Caco-2 (cell line): Measurements from ENCODE around the gene RRAGC. TPM values are rescaled to one million over a fixed set of nuclear protein-coding genes. Genes with fewer than 3 reads are reported as not detected.

Source experiments
- BruUV-seq: library from RNA; stranded (reverse); fragments of 400-500 nt; replicated peaks from 2 replicates; lab custom pipeline; 2021; lab: Mats Ljungman, UMichigan
- CTCF ChIA-PET: fragments of 300-600 bp; sonication (Branson Sonifier 250); formaldehyde crosslinking; loops from one replicate; lab custom pipeline; 2022; ENCODE audit warnings: antibody characterized with exemption; lab: Charles Lee
- POLR2A ChIA-PET: fragments of 300-600 bp; sonication (Branson Sonifier 250); formaldehyde crosslinking; loops from one replicate; lab custom pipeline; 2022; ENCODE audit warnings: antibody characterized with exemption; lab: Charles Lee
- DNase-seq, 2 experiments: peaks; one replicate each; pipeline versions ENCODE4 v3.0.0 to v3.0.0-alpha.2; 2020 to 2022
- H3K27me3 ChIP-seq: replicated peaks from 2 replicates; pipeline ENCODE4 v1.6.0; 2011; ENCODE audit warnings: low read length; ENCODE audit not compliant: control insufficient read depth, insufficient read depth
- H3K36me3 ChIP-seq: 2 replicates; pipeline ENCODE4 v1.5.1; 2011; ENCODE audit warnings: low read length; ENCODE audit not compliant: control insufficient read depth, insufficient read depth
- H3K4me1 ChIP-seq: fragments of 250-450 bp; sonication (Bioruptor Pico); 2 replicates; pipeline ENCODE4 v1.5.1; 2020; ENCODE audit warnings: mild to moderate bottlenecking
- H3K4me3 ChIP-seq: 2 replicates; pipeline ENCODE4 v1.5.1; 2011; ENCODE audit warnings: low read depth, mild to moderate bottlenecking, control low read depth, low read length
- H3K9me3 ChIP-seq: fragments of 250-450 bp; sonication (Bioruptor Pico); 2 replicates; pipeline ENCODE4 v1.5.1; 2020; ENCODE audit warnings: mild to moderate bottlenecking, moderate library complexity
- H3K27ac Mint-ChIP-seq: one replicate; pipeline ENCODE4 v1.8.0; 2022; ENCODE audit warnings: mixed read lengths; ENCODE audit not compliant: unreplicated experiment
- H3K27me3 Mint-ChIP-seq: one replicate; pipeline ENCODE4 v1.8.0; 2022; ENCODE audit warnings: mixed read lengths; ENCODE audit not compliant: insufficient read depth, unreplicated experiment
- H3K36me3 Mint-ChIP-seq: one replicate; pipeline ENCODE4 v1.8.0; 2022; ENCODE audit warnings: mild to moderate bottlenecking, mixed read lengths; ENCODE audit not compliant: insufficient read depth, unreplicated experiment
- H3K4me1 Mint-ChIP-seq: one replicate; pipeline ENCODE4 v1.8.0; 2022; ENCODE audit warnings: low read depth, mixed read lengths; ENCODE audit not compliant: unreplicated experiment
- H3K4me3 Mint-ChIP-seq: one replicate; pipeline ENCODE4 v1.8.0; 2022; ENCODE audit warnings: mild to moderate bottlenecking, moderate library complexity, mixed read lengths; ENCODE audit not compliant: unreplicated experiment
- H3K9me3 Mint-ChIP-seq: one replicate; pipeline ENCODE4 v1.8.0; 2022; ENCODE audit warnings: mixed read lengths; ENCODE audit not compliant: unreplicated experiment
- CTCF ChIP-seq, 2 experiments: fragments of 200-600 bp in 1 of 2; IDR thresholded peaks; 1 replicate in 1 of 2; 2 replicates in 1 of 2; pipeline versions ENCODE4 v1.5.1 to v1.8.0; 2011 to 2022; ENCODE audit warnings: antibody characterized with exemption in 1 of 2, control low read depth in 1 of 2, inconsistent platforms in 1 of 2, low read depth in 1 of 2, low read length in 1 of 2, mild to moderate bottlenecking in 1 of 2, moderate library complexity in 1 of 2; ENCODE audit not compliant: insufficient read depth in 1 of 2, severe bottlenecking in 1 of 2, unreplicated experiment in 1 of 2
- intact Hi-C: fragments of 100-400 bp; cut with micrococcal nuclease; formaldehyde crosslinking; loops from one replicate; pipeline ENCODE4 v1.10.0; 2022; ENCODE audit not compliant: unreplicated experiment
- total RNA-seq: library from RNA; stranded (reverse); gene quantifications from 2 replicates; pipeline ENCODE4 v1.2.3, GENCODE V29; 2022

RRAGC gene
- total RNA-seq, 1 experiment from 2014 or later, result 16.0 TPM

- H3K9me3 ChIP-seq, result no peaks in the 10 kb centered on the region
- intact Hi-C loops, result no loop called here
- no peak for DNase-seq
- POLR2A ChIA-PET, result no interaction called here
- H3K4me3 ChIP-seq, result no peak overlapping the region
- H3K36me3 ChIP-seq, result no peaks in the 10 kb centered on the region
- no TSS peak for BruUV-seq
- CTCF ChIA-PET, result no interaction called here
- Mint-ChIP-seq H3K27ac (no peak overlapping the region), H3K9me3 (no peaks in the 10 kb centered on the region), H3K4me3 (no peak overlapping the region), H3K27me3 (peaks cover 29% of the 10 kb centered on the region), H3K36me3 (no peaks in the 10 kb centered on the region), H3K4me1 (no peaks in the 10 kb centered on the region)
- no peaks in the 10 kb centered on the region for H3K4me1 ChIP-seq
- TF ChIP-seq CTCF (IDR thresholded peaks at IDR 0.05; ENCODE audit: insufficient read depth in 1 of 2, low read depth in 1 of 2, low read length in 1 of 2, severe bottlenecking in 1 of 2, unreplicated experiment in 1 of 2), result no peak
- H3K27me3 ChIP-seq, result no peaks in the 10 kb centered on the region; the same call in 1 of the 2 replicates
Observed at GRCh38 chr1:38806090-38806489, 53.5 kb downstream of the RRAGC start.

GRCh38 chr1:38805036-38805435 lies 54.5 kb downstream of the RRAGC start:
- H3K4me3 ChIP-seq, result no peak overlapping the region
- H3K9me3 ChIP-seq, result no peaks in the 10 kb centered on the region
- no peak for DNase-seq
- no peaks in the 10 kb centered on the region for H3K36me3 ChIP-seq
- BruUV-seq, result no TSS peak
- H3K36me3 Mint-ChIP-seq, result no peaks in the 10 kb centered on the region
- H3K4me1 ChIP-seq, result no peaks in the 10 kb centered on the region
- intact Hi-C loops, result no loop called here
- peaks cover 24% of the 10 kb centered on the region for H3K27me3 Mint-ChIP-seq
- ChIA-PET POLR2A (no interaction called here), CTCF (no interaction called here)
- H3K9me3 Mint-ChIP-seq, result no peaks in the 10 kb centered on the region
- no peak for TF ChIP-seq CTCF (IDR thresholded peaks at IDR 0.05; ENCODE audit: insufficient read depth in 1 of 2, low read depth in 1 of 2, low read length in 1 of 2, severe bottlenecking in 1 of 2, unreplicated experiment in 1 of 2)
- H3K4me1 Mint-ChIP-seq, result peaks cover 4% of the 10 kb centered on the region
- H3K27ac Mint-ChIP-seq, result no peak overlapping the region
- peak overlapping the region; percentile 30 for H3K4me3 Mint-ChIP-seq
- H3K27me3 ChIP-seq, result no peaks in the 10 kb centered on the region; the same call in 1 of the 2 replicates

- Mint-ChIP-seq H3K27me3 (peaks cover 21% of the 10 kb centered on the region), H3K36me3 (no peaks in the 10 kb centered on the region), H3K9me3 (no peaks in the 10 kb centered on the region), H3K27ac (no peak overlapping the region), H3K4me1 (peaks cover 5% of the 10 kb centered on the region), H3K4me3 (peak overlapping the region; percentile 49)
- POLR2A ChIA-PET, result no interaction called here
- H3K27me3 ChIP-seq, result no peaks in the 10 kb centered on the region; the same call in 1 of the 2 replicates
- no peaks in the 10 kb centered on the region for H3K4me1 ChIP-seq
- BruUV-seq, result no TSS peak
- H3K4me3 ChIP-seq, result 0 out of 2 replicates have a peak overlapping the region, but pooled peaks have one; percentile 7
- no peak for TF ChIP-seq CTCF (IDR thresholded peaks at IDR 0.05; ENCODE audit: insufficient read depth in 1 of 2, low read depth in 1 of 2, low read length in 1 of 2, severe bottlenecking in 1 of 2, unreplicated experiment in 1 of 2)
- no peaks in the 10 kb centered on the region for H3K36me3 ChIP-seq
- intact Hi-C loops, result no loop called here
- DNase-seq, result no peak
- CTCF ChIA-PET, result no interaction called here
- no peaks in the 10 kb centered on the region for H3K9me3 ChIP-seq
Observed at GRCh38 chr1:38804062-38804886, 55.3 kb downstream of the RRAGC start.
